Measurements from ENCODE around the gene TAF11L8.
"Not testable (repeated sequence)": the region's sequence is repeated elsewhere in the genome, so short reads cannot be mapped to it uniquely, and the experiment has no call there.

TAF11L8 gene

DNA sequence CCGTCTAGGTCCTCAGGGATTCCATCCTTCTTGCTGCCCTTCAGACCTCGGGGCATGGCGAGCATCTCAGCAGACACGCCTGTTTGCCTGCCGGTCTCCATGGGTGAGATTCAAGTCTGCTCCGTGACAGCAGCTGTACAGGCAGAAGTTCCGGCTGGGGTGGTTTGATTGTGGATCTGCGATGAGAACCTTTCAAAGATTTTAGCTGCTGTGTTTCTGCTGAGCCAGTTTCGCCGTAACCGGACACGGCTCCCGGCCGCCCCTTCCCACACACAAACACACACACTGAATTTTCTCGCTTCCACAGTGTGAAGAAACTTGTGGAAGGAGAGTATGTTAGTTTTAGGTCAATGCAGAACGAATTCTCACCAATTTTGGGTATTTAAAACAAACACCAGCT is at the start of gene TAF11L8:
TSS of gene TAF11L8 (minus strand) at position 101 of the 400 bp plus-strand sequence.
- DNase-seq (ENCODE audit: low spot score) = not testable (repeated sequence)

DNA sequence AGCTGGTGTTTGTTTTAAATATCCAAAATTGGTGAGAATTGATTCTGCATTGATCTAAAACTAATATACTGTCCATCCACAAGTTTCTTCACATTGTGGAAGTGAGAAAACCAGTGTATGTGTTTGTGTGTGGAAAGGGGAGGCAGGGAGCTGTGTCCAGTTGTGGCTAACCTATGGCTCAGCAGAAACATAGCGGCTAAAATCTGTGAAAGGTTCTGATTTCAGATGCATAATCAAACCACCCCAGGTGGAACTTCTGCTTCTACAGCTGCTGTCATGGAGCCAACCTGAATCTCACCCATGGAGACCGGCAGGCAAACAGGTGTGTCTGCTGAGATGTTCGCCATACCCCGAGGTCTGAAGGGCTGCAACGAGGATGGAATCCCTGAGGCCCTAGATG is 43.4 kb upstream of the TAF11L8 start, which contains the start of gene TAF11L14:
TSS of gene TAF11L14 (plus strand) at position 301 of the 400 bp plus-strand sequence.
- no peak for DNase-seq (ENCODE audit: low spot score)

DNA sequence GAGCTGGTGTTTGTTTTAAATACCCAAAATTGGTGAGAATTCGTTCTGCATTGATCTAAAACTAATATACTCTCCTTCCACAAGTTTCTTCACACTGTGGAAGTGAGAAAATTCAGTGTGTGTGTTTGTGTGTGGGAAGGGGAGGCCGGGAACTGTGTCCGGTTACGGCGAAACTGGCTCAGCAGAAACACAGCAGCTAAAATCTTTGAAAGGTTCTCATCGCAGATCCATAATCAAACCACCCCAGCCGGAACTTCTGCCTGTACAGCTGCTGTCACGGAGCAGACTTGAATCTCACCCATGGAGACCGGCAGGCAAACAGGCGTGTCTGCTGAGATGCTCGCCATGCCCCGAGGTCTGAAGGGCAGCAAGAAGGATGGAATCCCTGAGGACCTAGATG is 41.0 kb upstream of the TAF11L8 start, which contains the start of gene TAF11L13:
TSS of gene TAF11L13 (plus strand) at position 301 of the 400 bp plus-strand sequence.
- not testable (repeated sequence) for DNase-seq (ENCODE audit: low spot score)

DNA sequence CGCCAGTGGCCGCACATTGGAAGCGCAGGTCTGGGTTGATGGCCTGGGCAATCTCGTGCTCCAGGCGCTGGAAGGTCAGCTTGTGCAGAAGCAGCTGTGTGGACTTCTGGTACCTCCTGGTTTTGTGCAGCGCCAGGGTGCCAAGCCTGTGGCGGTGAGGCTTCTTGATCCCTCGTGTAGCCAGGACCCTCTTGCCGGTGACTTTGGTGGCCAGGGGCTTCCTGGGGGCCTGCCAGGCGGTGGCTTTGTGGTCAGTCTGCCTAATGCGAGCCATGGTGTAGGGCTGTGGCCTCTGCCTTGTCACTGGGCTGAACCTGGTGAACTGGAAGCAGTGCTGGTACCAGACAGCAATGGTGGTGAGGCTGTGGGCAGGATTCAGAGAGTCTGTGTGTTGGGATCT is 34.9 kb upstream of the TAF11L8 start:
- no peak for DNase-seq (ENCODE audit: low spot score)

GRCh38 chr5:17620627-17621026 is 29.9 kb upstream of the TAF11L8 start:
- DNase-seq (ENCODE audit: low spot score) = peak; percentile 7

DNA sequence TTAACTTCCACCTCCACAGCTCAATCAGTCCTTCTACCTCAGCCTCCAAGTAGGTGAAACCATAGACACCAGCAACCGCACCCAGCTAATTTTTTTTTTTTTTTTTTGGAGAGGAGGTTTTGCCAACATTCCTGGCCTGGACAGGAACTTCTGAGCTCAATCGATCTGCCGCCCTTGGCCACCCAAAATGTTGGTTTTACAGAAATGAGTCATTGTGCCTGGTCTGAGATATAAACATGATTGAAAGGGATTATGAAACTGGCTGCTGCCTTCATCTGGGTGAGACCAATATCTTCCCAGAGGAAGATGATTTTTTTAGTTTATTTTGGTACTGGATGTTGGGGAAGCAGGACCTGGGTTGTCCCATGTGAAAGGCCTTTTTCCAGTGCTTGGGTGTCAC is 28.6 kb upstream of the TAF11L8 start:
- DNase-seq (ENCODE audit: low spot score) = no peak

GRCh38 chr5:17614872-17615605 is 24.3 kb upstream of the TAF11L8 start:
- no peak for DNase-seq (ENCODE audit: low spot score)

- not testable (repeated sequence) for DNase-seq (ENCODE audit: low spot score)
Measured at GRCh38 chr5:17610092-17610491, 19.3 kb upstream of the TAF11L8 start, which contains the start of gene TAF11L12. TAF11L12 (plus strand) TSS chr5:17610392.

- not testable (repeated sequence) for DNase-seq (ENCODE audit: low spot score)
Measured at GRCh38 chr5:17607461-17607860, 16.7 kb upstream of the TAF11L8 start.

DNA sequence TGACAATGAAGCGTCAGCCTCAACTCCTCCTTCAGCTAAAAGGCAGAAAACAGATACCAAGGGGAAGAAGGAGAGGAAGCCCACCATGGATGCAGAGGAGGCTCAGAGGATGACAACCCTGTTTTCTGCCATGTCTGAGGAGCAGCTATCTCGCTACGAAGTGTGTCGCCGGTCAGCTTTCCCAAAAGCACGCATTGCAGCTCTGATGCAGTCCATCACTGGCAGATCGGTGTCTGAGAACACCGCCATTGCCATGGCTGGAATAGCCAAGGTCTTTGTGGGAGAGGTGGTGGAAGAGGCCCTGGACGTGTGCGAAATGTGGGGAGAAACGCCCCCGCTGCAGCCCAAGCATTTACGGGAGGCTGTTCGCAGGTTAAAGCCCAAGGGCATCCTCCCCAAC is 14.2 kb upstream of the TAF11L8 start:
- no peak for DNase-seq (ENCODE audit: low spot score)

DNA sequence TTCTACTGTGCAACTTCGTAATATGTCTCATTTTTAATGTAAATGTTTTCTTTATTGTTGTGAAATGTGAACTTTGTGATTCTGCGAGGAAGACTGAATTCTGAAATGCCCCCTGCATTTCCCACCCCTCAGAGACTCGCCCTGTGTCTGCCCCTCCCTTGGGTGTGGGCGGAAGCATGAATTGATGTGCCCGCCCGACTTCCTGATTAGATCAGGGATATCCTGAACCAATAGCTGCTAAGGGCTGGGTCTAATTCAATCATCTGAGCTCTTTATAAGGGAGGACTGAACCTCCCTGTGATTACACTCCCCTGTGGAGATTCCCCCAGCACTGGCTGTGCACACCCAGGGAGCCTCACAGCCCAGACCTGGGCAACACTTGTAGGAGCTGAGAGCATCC is 13.1 kb upstream of the TAF11L8 start, which contains the start of gene TAF11L11:
TSS of gene TAF11L11 (plus strand) at position 304 of the 400 bp plus-strand sequence.
- not testable (repeated sequence) for DNase-seq (ENCODE audit: low spot score)

- not testable (repeated sequence) for DNase-seq (ENCODE audit: low spot score)
Measured at GRCh38 chr5:17597728-17598127, 7.0 kb upstream of the TAF11L8 start, which contains the start of gene TAF11L10. TAF11L10 (minus strand) TSS chr5:17597828.

- not testable (repeated sequence) for DNase-seq (ENCODE audit: low spot score)
Measured at GRCh38 chr5:17594255-17594654, 3.5 kb upstream of the TAF11L8 start, which contains the start of gene TAF11L9. TAF11L9 (minus strand) TSS chr5:17594394.

DNA sequence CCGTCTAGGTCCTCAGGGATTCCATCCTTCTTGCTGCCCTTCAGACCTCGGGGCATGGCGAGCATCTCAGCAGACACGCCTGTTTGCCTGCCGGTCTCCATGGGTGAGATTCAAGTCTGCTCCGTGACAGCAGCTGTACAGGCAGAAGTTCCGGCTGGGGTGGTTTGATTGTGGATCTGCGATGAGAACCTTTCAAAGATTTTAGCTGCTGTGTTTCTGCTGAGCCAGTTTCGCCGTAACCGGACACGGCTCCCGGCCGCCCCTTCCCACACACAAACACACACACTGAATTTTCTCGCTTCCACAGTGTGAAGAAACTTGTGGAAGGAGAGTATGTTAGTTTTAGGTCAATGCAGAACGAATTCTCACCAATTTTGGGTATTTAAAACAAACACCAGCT is 5.1 kb downstream of the TAF11L8 start, which contains the start of gene TAF11L7:
TSS of gene TAF11L7 (minus strand) at position 101 of the 400 bp plus-strand sequence.
- DNase-seq (ENCODE audit: low spot score) = not testable (repeated sequence)

Measured in AG20443 (cell line).